OCI-LY7 (cell line): ENCODE data around the gene ACYP2. TPM values are rescaled to one million over a fixed set of nuclear protein-coding genes. Genes with fewer than 3 reads are reported as not detected.
"Not testable (repeated sequence)": the region's sequence is repeated elsewhere in the genome, so short reads cannot be mapped to it uniquely, and the experiment has no call there.

ENCODE experiments used
- BruUV-seq: library from RNA; stranded (reverse); fragments of 400-500 nt; replicated peaks from 2 replicates; lab custom pipeline; 2021; lab: Mats Ljungman, UMichigan
- CTCF ChIA-PET: fragments of 300-600 bp; sonication (Branson Sonifier 250); formaldehyde crosslinking; loops from one replicate; lab custom pipeline; 2022; ENCODE audit warnings: antibody characterized with exemption; ENCODE audit not compliant: unreplicated experiment; lab: Charles Lee
- POLR2A ChIA-PET: fragments of 300-600 bp; sonication (Branson Sonifier 250); formaldehyde crosslinking; loops from one replicate; lab custom pipeline; 2022; ENCODE audit warnings: antibody characterized with exemption; lab: Charles Lee
- DNase-seq: peaks from one replicate; pipeline ENCODE4 v3.0.0-alpha.2; 2015; ENCODE audit warnings: low spot score
- H2AFZ ChIP-seq: fragments of 200-600 bp; sonication (generic), shearing (Covaris generic); 2 replicates; pipeline ENCODE4 v1.6.1; 2014; ENCODE audit warnings: mild to moderate bottlenecking, antibody characterized with exemption, low read length, moderate library complexity
- H3K27ac ChIP-seq: fragments of 200-600 bp; sonication (generic); 2 replicates; pipeline ENCODE4 v1.5.1; 2014; ENCODE audit warnings: mixed run types, low read depth, mild to moderate bottlenecking, moderate library complexity, low read length, inconsistent platforms; ENCODE audit not compliant: poor library complexity, severe bottlenecking
- H3K36me3 ChIP-seq: fragments of 200-600 bp; sonication (generic); 2 replicates; pipeline ENCODE4 v1.6.1; 2014; ENCODE audit warnings: mild to moderate bottlenecking, antibody characterized with exemption, low read length, moderate library complexity, mixed read lengths; ENCODE audit not compliant: insufficient read depth
- H3K4me1 ChIP-seq: fragments of 200-600 bp; sonication (generic); 2 replicates; pipeline ENCODE4 v1.5.1; 2014; ENCODE audit warnings: mild to moderate bottlenecking, low read length; ENCODE audit not compliant: insufficient read depth, poor library complexity, severe bottlenecking
- H3K4me2 ChIP-seq: fragments of 200-600 bp; sonication (generic); 2 replicates; pipeline ENCODE4 v1.6.1; 2014; ENCODE audit warnings: mild to moderate bottlenecking, low read length
- H3K4me3 ChIP-seq: fragments of 200-600 bp; sonication (generic); 2 replicates; pipeline ENCODE4 v1.5.1; 2014; ENCODE audit warnings: mild to moderate bottlenecking, low read depth, low read length; ENCODE audit not compliant: poor library complexity, severe bottlenecking
- H3K79me2 ChIP-seq: fragments of 200-600 bp; sonication (generic); 2 replicates; pipeline ENCODE4 v1.6.1; 2016; ENCODE audit warnings: low read depth, mild to moderate bottlenecking, low read length, moderate library complexity, mixed read lengths; ENCODE audit not compliant: insufficient read depth
- H3K9me2 ChIP-seq: fragments of 200-600 bp; sonication (generic); 2 replicates; pipeline ENCODE4 v1.6.1; 2016; ENCODE audit warnings: mild to moderate bottlenecking, low read length, mixed read lengths; ENCODE audit not compliant: insufficient read depth
- H3K9me3 ChIP-seq: fragments of 200-600 bp; sonication (generic); 2 replicates; pipeline ENCODE4 v1.6.1; 2014; ENCODE audit warnings: mild to moderate bottlenecking, mixed run types, low read length, mixed read lengths
- H4K20me1 ChIP-seq: fragments of 200-600 bp; sonication (generic); 2 replicates; pipeline ENCODE4 v1.6.1; 2014; ENCODE audit warnings: mild to moderate bottlenecking, antibody characterized with exemption, low read length, moderate library complexity, mixed read lengths; ENCODE audit not compliant: insufficient read depth
- CTCF ChIP-seq: fragments of 200-600 bp; sonication (generic); conservative IDR thresholded peaks from 2 replicates; pipeline ENCODE4 v1.5.1; 2014; ENCODE audit warnings: mild to moderate bottlenecking, antibody characterized with exemption, low read length, moderate library complexity, mixed read lengths
- EZH2phosphoT487 ChIP-seq: fragments of 200-600 bp; sonication (generic); IDR thresholded peaks from 2 replicates; pipeline ENCODE4 v1.6.1; 2018; ENCODE audit warnings: low read depth, borderline replicate concordance, mild to moderate bottlenecking, mixed run types, antibody characterized with exemption, low read length, moderate library complexity, mixed read lengths
- intact Hi-C: fragments of 100-400 bp; cut with micrococcal nuclease; formaldehyde crosslinking; loops from one replicate; pipeline ENCODE4 v1.10.0; 2022; ENCODE audit not compliant: unreplicated experiment
- total RNA-seq, 2 experiments: library from RNA; depleted of rRNA in 1 of 2; stranded (reverse); fragments of >200 nt in 1 of 2; shearing (Covaris generic) in 1 of 2; gene quantifications; 2 replicates each; pipeline ENCODE4 v1.2.3, GENCODE V29; 2014 to 2022

ACYP2 gene
- total RNA-seq, 2 experiments from 2014 or later = 18.7 to 20.6 TPM

GRCh38 chr2:54092940-54093339 is 22.5 kb upstream of the ACYP2 start:
- POLR2A ChIA-PET = interaction anchor here (0.7 to 4.5 kb wide), 12 partner anchors 10 to 659 kb away, joined by 4 to 67 read pairs (median 5); partner anchors contain the start of genes CHAC2 and PSME4
- H3K9me3 ChIP-seq = peaks cover 16% of the 10 kb centered on the region; the same call in 1 of the 2 replicates
- no TSS peak for BruUV-seq
- no peaks in the 10 kb centered on the region; the same call in 1 of the 2 replicates for H3K79me2 ChIP-seq
- H3K9me2 ChIP-seq = no peaks in the 10 kb centered on the region
- H4K20me1 ChIP-seq = no peaks in the 10 kb centered on the region
- no peaks in the 10 kb centered on the region; the same call in 1 of the 2 replicates for H3K36me3 ChIP-seq
- peak overlapping the region; percentile 62 for H3K4me3 ChIP-seq
- intact Hi-C loops = no loop called here
- CTCF ChIA-PET = interaction anchor here (4.6 kb wide), 1 partner anchor 11 kb away, joined by 18 read pairs; no protein-coding TSS in a partner anchor
- no peak for TF ChIP-seq EZH2phosphoT487
- no peak for TF ChIP-seq CTCF
- peaks cover 74% of the 10 kb centered on the region for H3K4me1 ChIP-seq
- H3K4me2 ChIP-seq = peak overlapping the region; percentile 79
- peak overlapping the region; percentile 47; the same call in 1 of the 2 replicates for H2AFZ ChIP-seq
- H3K27ac ChIP-seq = peak overlapping the region; percentile 96
- DNase-seq = peak; percentile 79

GRCh38 chr2:54095406-54095805 is 20.0 kb upstream of the ACYP2 start:
- BruUV-seq, H3K27ac ChIP-seq, CTCF ChIA-PET, DNase-seq, POLR2A ChIA-PET, H3K9me2 ChIP-seq, H3K4me3 ChIP-seq, H4K20me1 ChIP-seq, H3K36me3 ChIP-seq, H3K4me2 ChIP-seq, intact Hi-C loops, H2AFZ ChIP-seq, H3K79me2 ChIP-seq: not testable (repeated sequence)
- peaks cover 16% of the 10 kb centered on the region; the same call in 1 of the 2 replicates for H3K9me3 ChIP-seq
- peaks cover 70% of the 10 kb centered on the region for H3K4me1 ChIP-seq

- CTCF ChIA-PET, H3K79me2 ChIP-seq, H4K20me1 ChIP-seq, H3K4me3 ChIP-seq, H3K9me2 ChIP-seq, H2AFZ ChIP-seq, DNase-seq, intact Hi-C loops, H3K36me3 ChIP-seq, BruUV-seq, H3K4me2 ChIP-seq, H3K27ac ChIP-seq: not testable (repeated sequence)
- POLR2A ChIA-PET = interaction anchor here (3.1 kb wide), 1 partner anchor 19 kb away, joined by 18 read pairs; the partner anchor contains the start of gene ACYP2
- Histone ChIP-seq H3K9me3 (peaks cover 16% of the 10 kb centered on the region; the same call in 1 of the 2 replicates), H3K4me1 (peaks cover 70% of the 10 kb centered on the region)
Measured at GRCh38 chr2:54096141-54096540, 19.3 kb upstream of the ACYP2 start.
